ENCODE data around the gene KLHL25. TPM values are rescaled to one million over a fixed set of nuclear protein-coding genes. Genes with fewer than 3 reads are reported as not detected.

Gene KLHL25
- total RNA-seq, 1 donor from 2014 or later: 4.0 TPM

DNA sequence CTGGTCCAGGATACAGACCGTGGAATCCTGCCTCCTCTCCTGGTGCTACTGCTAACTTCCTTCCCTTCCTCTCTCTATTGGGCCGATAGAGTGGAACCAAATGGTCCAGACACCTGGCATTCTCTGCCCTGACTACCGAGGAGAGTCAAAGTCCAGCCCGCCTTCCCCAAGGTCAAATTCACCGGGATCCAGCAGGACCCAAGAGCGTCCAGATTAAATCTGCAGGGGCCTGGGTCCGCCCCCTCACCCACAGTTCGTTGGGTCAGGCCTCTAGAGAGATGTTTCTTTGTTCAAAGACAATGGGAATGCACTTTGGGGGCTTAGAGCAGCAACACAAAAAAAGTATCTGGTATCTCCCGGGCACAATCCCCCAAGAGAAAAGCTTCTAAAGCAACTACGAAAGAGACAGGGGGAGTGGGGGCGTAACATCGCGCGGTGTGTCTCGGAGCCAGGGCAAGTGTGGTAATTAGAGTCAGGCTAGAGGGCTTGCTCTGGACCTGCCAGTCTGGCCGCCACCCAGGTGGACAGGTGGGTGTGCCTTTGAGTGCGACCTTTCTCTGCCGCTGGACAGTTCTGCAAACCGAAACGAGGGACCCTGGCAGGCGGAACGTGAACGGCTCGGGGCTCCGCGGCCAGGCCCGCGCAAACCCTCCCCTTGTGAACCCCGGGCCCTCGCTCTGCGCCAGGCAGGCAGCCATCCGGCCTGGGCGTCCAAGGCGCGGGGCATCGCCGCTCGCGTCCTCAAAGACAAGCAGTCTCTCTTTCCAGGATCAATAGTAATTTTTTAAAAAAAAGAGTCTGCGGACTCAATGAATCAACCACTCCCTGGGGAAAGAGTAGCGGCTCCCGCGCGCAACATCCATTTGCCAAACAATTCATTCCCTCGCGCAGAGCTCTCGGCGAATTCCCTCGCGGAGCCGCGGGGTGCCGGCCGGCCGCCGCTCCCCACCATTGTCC lies 806 bp downstream of the KLHL25 start:
- H3K27me3 ChIP-seq (ENCODE audit: low read depth): no peaks in the 10 kb centered on the region
- peak overlapping the region; percentile 91 for H3K4me3 ChIP-seq
- no peak for DNase-seq
- intact Hi-C loops (cut with micrococcal nuclease): no loop called here
- H3K9me3 ChIP-seq (replicated peaks): no peaks in the 10 kb centered on the region
- H3K27ac ChIP-seq (replicated peaks): peak overlapping the region; percentile 91
- H3K4me1 ChIP-seq: peaks cover 32% of the 10 kb centered on the region
- H3K36me3 ChIP-seq: no peaks in the 10 kb centered on the region
- TF ChIP-seq, protein P1, sequence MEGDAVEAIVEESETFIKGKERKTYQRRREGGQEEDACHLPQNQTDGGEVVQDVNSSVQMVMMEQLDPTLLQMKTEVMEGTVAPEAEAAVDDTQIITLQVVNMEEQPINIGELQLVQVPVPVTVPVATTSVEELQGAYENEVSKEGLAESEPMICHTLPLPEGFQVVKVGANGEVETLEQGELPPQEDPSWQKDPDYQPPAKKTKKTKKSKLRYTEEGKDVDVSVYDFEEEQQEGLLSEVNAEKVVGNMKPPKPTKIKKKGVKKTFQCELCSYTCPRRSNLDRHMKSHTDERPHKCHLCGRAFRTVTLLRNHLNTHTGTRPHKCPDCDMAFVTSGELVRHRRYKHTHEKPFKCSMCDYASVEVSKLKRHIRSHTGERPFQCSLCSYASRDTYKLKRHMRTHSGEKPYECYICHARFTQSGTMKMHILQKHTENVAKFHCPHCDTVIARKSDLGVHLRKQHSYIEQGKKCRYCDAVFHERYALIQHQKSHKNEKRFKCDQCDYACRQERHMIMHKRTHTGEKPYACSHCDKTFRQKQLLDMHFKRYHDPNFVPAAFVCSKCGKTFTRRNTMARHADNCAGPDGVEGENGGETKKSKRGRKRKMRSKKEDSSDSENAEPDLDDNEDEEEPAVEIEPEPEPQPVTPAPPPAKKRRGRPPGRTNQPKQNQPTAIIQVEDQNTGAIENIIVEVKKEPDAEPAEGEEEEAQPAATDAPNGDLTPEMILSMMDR (IDR thresholded peaks at IDR 0.05; ENCODE audit: borderline replicate concordance): no peak

DNA sequence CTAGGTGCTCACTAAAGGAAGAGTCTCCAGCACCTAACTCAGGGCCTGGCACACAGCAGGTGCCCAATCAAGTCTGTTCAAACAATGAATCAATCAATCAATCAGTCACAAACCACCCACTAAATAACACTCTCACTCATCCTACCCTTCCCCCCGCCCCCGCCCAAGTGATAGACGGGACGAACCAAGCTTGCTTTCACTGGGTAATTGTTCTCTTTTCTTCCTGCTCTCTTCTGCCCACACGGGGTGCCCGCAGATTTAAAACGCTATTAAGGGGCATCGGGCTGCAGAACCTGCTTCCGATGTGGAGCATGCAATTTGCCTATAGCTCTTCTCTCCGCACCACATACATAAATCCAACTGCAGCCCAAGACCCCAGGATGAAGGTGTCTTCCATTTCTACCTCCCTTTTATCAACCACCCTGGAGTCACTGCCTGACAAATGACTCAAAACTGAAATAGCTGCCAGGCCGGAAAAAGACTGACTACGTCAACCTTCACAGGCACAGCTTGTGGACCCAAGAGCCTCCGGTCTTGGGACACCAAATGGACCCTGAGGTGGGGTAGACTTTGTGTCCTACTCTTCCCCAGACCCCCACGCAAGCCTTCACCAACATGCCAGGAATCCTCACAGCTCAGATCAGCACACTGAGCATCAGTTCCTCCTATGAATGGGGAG lies 1.7 kb downstream of the KLHL25 start:
- Histone ChIP-seq H3K4me1 (peaks cover 32% of the 10 kb centered on the region), H3K27me3 (ENCODE audit: low read depth) (no peaks in the 10 kb centered on the region), H3K9me3 (replicated peaks) (no peaks in the 10 kb centered on the region), H3K4me3 (peak overlapping the region; percentile 91), H3K36me3 (no peaks in the 10 kb centered on the region), H3K27ac (replicated peaks) (no peak overlapping the region)
- no peak for DNase-seq
- TF ChIP-seq, protein P1 (IDR thresholded peaks at IDR 0.05; ENCODE audit: borderline replicate concordance): no peak
- intact Hi-C loops (cut with micrococcal nuclease): no loop called here

DNA sequence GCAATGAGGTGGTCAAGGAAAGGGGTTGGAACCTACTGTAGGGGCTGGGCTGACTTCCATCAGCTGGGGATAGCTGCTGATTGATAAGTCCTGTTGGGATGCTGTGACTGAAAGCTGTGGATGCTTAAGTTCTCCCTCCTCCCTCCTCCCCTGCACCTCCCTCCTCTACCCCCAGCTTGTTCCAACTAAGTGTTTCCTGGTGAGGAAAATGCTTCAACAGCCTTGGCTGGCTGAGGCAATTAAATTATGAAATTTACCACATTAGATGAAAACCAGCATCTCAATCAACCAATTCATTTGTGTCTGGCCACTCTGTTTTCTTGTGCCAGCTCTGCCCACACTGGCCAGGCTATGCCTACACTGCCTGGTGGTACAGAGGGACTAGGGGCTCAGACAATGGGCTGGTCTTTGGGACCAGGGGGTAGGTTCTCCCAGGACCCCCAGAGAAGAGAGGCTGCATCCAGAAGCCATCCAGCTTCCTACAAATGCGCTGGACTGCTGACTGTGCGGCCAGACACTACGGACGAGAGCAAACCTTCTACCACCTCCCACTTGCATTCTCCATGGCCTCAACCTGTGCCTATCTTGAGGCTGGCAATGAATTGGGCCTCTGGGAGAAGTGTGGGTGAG lies 2.5 kb downstream of the KLHL25 start:
- intact Hi-C loops (cut with micrococcal nuclease): no loop called here
- no peaks in the 10 kb centered on the region for H3K36me3 ChIP-seq
- no peak overlapping the region for H3K27ac ChIP-seq (replicated peaks)
- no peak overlapping the region for H3K4me3 ChIP-seq
- no peaks in the 10 kb centered on the region for H3K9me3 ChIP-seq (replicated peaks)
- no peak for DNase-seq
- H3K4me1 ChIP-seq: peaks cover 32% of the 10 kb centered on the region
- H3K27me3 ChIP-seq (ENCODE audit: low read depth): no peaks in the 10 kb centered on the region
- TF ChIP-seq, protein P1 (IDR thresholded peaks at IDR 0.05; ENCODE audit: borderline replicate concordance): no peak

- Histone ChIP-seq H3K27me3 (ENCODE audit: low read depth) (no peaks in the 10 kb centered on the region), H3K9me3 (replicated peaks) (no peaks in the 10 kb centered on the region), H3K27ac (replicated peaks) (no peak overlapping the region), H3K4me1 (peaks cover 44% of the 10 kb centered on the region), H3K4me3 (no peak overlapping the region), H3K36me3 (no peaks in the 10 kb centered on the region)
- DNase-seq: no peak
- intact Hi-C loops (cut with micrococcal nuclease): no loop called here
- TF ChIP-seq, protein P1 (IDR thresholded peaks at IDR 0.05; ENCODE audit: borderline replicate concordance): no peak
Observed at GRCh38 chr15:85789496-85789875, 5.2 kb downstream of the KLHL25 start.

- no peaks in the 10 kb centered on the region for H3K27me3 ChIP-seq (ENCODE audit: low read depth)
- H3K27ac ChIP-seq (replicated peaks): no peak overlapping the region
- TF ChIP-seq, protein P1 (IDR thresholded peaks at IDR 0.05; ENCODE audit: borderline replicate concordance): no peak
- no peak overlapping the region for H3K4me3 ChIP-seq
- H3K9me3 ChIP-seq (replicated peaks): no peaks in the 10 kb centered on the region
- DNase-seq: no peak
- H3K4me1 ChIP-seq: peaks cover 38% of the 10 kb centered on the region
- intact Hi-C loops (cut with micrococcal nuclease): no loop called here
- H3K36me3 ChIP-seq: no peaks in the 10 kb centered on the region
Observed at GRCh38 chr15:85788771-85789495, 5.8 kb downstream of the KLHL25 start.

Data from left ventricle myocardium inferior (tissue), 1 donor.